Measurements from ENCODE around the gene BABAM2. TPM values are rescaled to one million over a fixed set of nuclear protein-coding genes. Genes with fewer than 3 reads are reported as not detected.

The BABAM2 gene
- total and polyA plus RNA-seq, 4 donors, result 9.9 to 17.0 (median 13.9) TPM

- no peak overlapping the region for H3K27ac ChIP-seq (ENCODE audit: low read depth in 1 of 2, low read length in 2 of 2)
- WGBS, result 92% methylated on average over 3 of the region's 3 CpGs
- H3K27me3 ChIP-seq (ENCODE audit: control insufficient read depth in 4 of 4, insufficient read depth in 4 of 4, low read length in 3 of 4), result no peaks in the 10 kb centered on the region
- H3K9ac ChIP-seq (ENCODE audit: low read depth in 1 of 2, low read length in 2 of 2), result no peak overlapping the region
- TF ChIP-seq HNF4A (conservative IDR thresholded peaks at IDR 0.05) (no peak), MAX (IDR thresholded peaks at IDR 0.05) (no peak), HNF4G (IDR thresholded peaks at IDR 0.05) (no peak), RXRA (IDR thresholded peaks at IDR 0.05) (no peak), ATF3 (IDR thresholded peaks at IDR 0.05) (no peak), RAD21 (IDR thresholded peaks at IDR 0.05) (no peak), TAF1 (conservative IDR thresholded peaks at IDR 0.05) (no peak), YY1 (IDR thresholded peaks at IDR 0.05) (no peak), ZBTB33 (IDR thresholded peaks at IDR 0.05) (no peak)
- H3K9me3 ChIP-seq (ENCODE audit: control insufficient read depth in 4 of 4, low read length in 3 of 4), result no peaks in the 10 kb centered on the region
- H3K36me3 ChIP-seq (ENCODE audit: control insufficient read depth in 4 of 4, insufficient read depth in 3 of 4, low read depth in 1 of 4, low read length in 3 of 4), result peaks cover 0 to 14% (median 2%) of the 10 kb centered on the region in 4 donors
- H3K4me3 ChIP-seq (ENCODE audit: low read depth in 1 of 3, low read length in 3 of 3), result no peak overlapping the region
- DNase-seq (ENCODE audit: low spot score), result no peak
- peaks cover 0 to 6% (median 4%) of the 10 kb centered on the region in 4 donors for H3K4me1 ChIP-seq (ENCODE audit: control insufficient read depth in 4 of 4, insufficient read depth in 4 of 4, low read length in 3 of 4)
Observed at GRCh38 chr2:27849558-27850205, 40.8 kb upstream of the BABAM2 start.

- Histone ChIP-seq H3K9ac (ENCODE audit: low read depth in 1 of 2, low read length in 2 of 2) (no peak overlapping the region), H3K27ac (ENCODE audit: low read depth in 1 of 2, low read length in 2 of 2) (no peak overlapping the region), H3K4me3 (ENCODE audit: low read depth in 1 of 3, low read length in 3 of 3) (no peak overlapping the region), H3K9me3 (ENCODE audit: control insufficient read depth in 4 of 4, low read length in 3 of 4) (no peaks in the 10 kb centered on the region), H3K27me3 (ENCODE audit: control insufficient read depth in 4 of 4, insufficient read depth in 4 of 4, low read length in 3 of 4) (no peaks in the 10 kb centered on the region), H3K36me3 (ENCODE audit: control insufficient read depth in 4 of 4, insufficient read depth in 3 of 4, low read depth in 1 of 4, low read length in 3 of 4) (peaks cover 0 to 2% (median under 1%) of the 10 kb centered on the region in 4 donors), H3K4me1 (ENCODE audit: control insufficient read depth in 4 of 4, insufficient read depth in 4 of 4, low read length in 3 of 4) (peaks cover 0 to 6% (median 4%) of the 10 kb centered on the region in 4 donors)
- DNase-seq (ENCODE audit: low spot score), result no peak
- TF ChIP-seq HNF4A (conservative IDR thresholded peaks at IDR 0.05), result no peak
- no peak for TF ChIP-seq MAX (IDR thresholded peaks at IDR 0.05)
- TF ChIP-seq JUND (IDR thresholded peaks at IDR 0.05), result no peak
- TF ChIP-seq EGR1 (IDR thresholded peaks at IDR 0.05; ENCODE audit: low read depth in 2 of 2), result no peak
- no peak for TF ChIP-seq YY1 (IDR thresholded peaks at IDR 0.05)
- no peak for TF ChIP-seq FOXA1 (IDR thresholded peaks at IDR 0.05)
- no peak for TF ChIP-seq RAD21 (IDR thresholded peaks at IDR 0.05)
- no peak for TF ChIP-seq TAF1 (conservative IDR thresholded peaks at IDR 0.05)
- TF ChIP-seq GABPA (IDR thresholded peaks at IDR 0.05 in 1 of 2, conservative IDR thresholded peaks at IDR 0.05 in 1 of 2), result no peak
- TF ChIP-seq SP1 (IDR thresholded peaks at IDR 0.05), result no peak
- WGBS, result 100% methylated on average over 1 of the region's 1 CpG
Observed at GRCh38 chr2:27852691-27853090, 37.8 kb upstream of the BABAM2 start.

GRCh38 chr2:27854229-27854862 lies 36.2 kb upstream of the BABAM2 start:
- Histone ChIP-seq H3K27ac (ENCODE audit: low read depth in 1 of 2, low read length in 2 of 2) (no peak overlapping the region), H3K9ac (ENCODE audit: low read depth in 1 of 2, low read length in 2 of 2) (no peak overlapping the region), H3K4me1 (ENCODE audit: control insufficient read depth in 4 of 4, insufficient read depth in 4 of 4, low read length in 3 of 4) (peaks cover 0 to 6% (median 4%) of the 10 kb centered on the region in 4 donors), H3K4me3 (ENCODE audit: low read depth in 1 of 3, low read length in 3 of 3) (no peak overlapping the region), H3K36me3 (ENCODE audit: control insufficient read depth in 4 of 4, insufficient read depth in 3 of 4, low read depth in 1 of 4, low read length in 3 of 4) (peaks cover 0 to 4% (median 0%) of the 10 kb centered on the region in 4 donors), H3K9me3 (ENCODE audit: control insufficient read depth in 4 of 4, low read length in 3 of 4) (peaks cover 0 to 4% (median 0%) of the 10 kb centered on the region in 4 donors), H3K27me3 (ENCODE audit: control insufficient read depth in 4 of 4, insufficient read depth in 4 of 4, low read length in 3 of 4) (no peaks in the 10 kb centered on the region)
- 27% methylated on average over 3 of the region's 3 CpGs for WGBS
- no peak for DNase-seq (ENCODE audit: low spot score)
- TF ChIP-seq MAX (IDR thresholded peaks at IDR 0.05), result no peak
- no peak for TF ChIP-seq YY1 (IDR thresholded peaks at IDR 0.05)
- no peak for TF ChIP-seq SP1 (IDR thresholded peaks at IDR 0.05)
- TF ChIP-seq TAF1 (conservative IDR thresholded peaks at IDR 0.05), result no peak
- peak; percentile 55 for TF ChIP-seq HNF4G (IDR thresholded peaks at IDR 0.05)
- TF ChIP-seq RXRA (IDR thresholded peaks at IDR 0.05), result peak; percentile 13 to 20
- TF ChIP-seq EGR1 (IDR thresholded peaks at IDR 0.05; ENCODE audit: low read depth in 2 of 2), result no peak
- no peak for TF ChIP-seq ATF3 (IDR thresholded peaks at IDR 0.05)
- no peak for TF ChIP-seq GABPA (IDR thresholded peaks at IDR 0.05 in 1 of 2, conservative IDR thresholded peaks at IDR 0.05 in 1 of 2)
- TF ChIP-seq HNF4A (conservative IDR thresholded peaks at IDR 0.05), result peak; percentile 73 to 86
- no peak for TF ChIP-seq REST (IDR thresholded peaks at IDR 0.05)

Data from liver (tissue), 9 donors.